OCI-LY3 (cell line): Measurements from ENCODE around the gene PATJ.
A peak's percentile ranks its signal among the peaks of the same experiment; 100 is the strongest.

Source experiments
- CTCF ChIP-seq: fragments of 200-600, 300-600 bp; sonication (generic); IDR thresholded peaks from 2 replicates; pipeline ENCODE4 v1.5.1; 2014; ENCODE audit warnings: antibody characterized with exemption, low read length, low read depth
- EZH2phosphoT487 ChIP-seq: fragments of 200-600 bp; shearing (Covaris generic); IDR thresholded peaks from 2 replicates; pipeline ENCODE4 v1.6.1; 2018; ENCODE audit warnings: antibody characterized with exemption, mixed run types, low read depth

- TF ChIP-seq CTCF: peak; percentile 78
- TF ChIP-seq EZH2phosphoT487: no peak
These were observed 388.9 kb downstream of the PATJ start for GRCh38 chr1:62131093-62131725.
